DND-41 (cell line): ENCODE measurements around the gene GABBR2.

Experiments used
- ATAC-seq: fragments of 200-7000 bp; cut with Tn5 transposase; 3 replicates; pipeline ENCODE4 v1.9.1; 2021; ENCODE audit warnings: low read depth; ENCODE audit not compliant: insufficient read depth
- DNase-seq: peaks from one replicate; pipeline ENCODE4 v3.0.0-alpha.2; 2020
- H2AFZ ChIP-seq: 2 replicates; pipeline ENCODE4 v1.6.0; 2012; ENCODE audit warnings: low read depth, low read length
- H3K27ac ChIP-seq: 2 replicates; pipeline ENCODE4 v1.5.1; 2012; ENCODE audit warnings: low read length, inconsistent platforms
- H3K27me3 ChIP-seq: fragments of 200-600 bp; sonication (generic); 2 replicates; pipeline ENCODE4 v1.6.0; 2012; ENCODE audit warnings: low read length, mild to moderate bottlenecking, inconsistent platforms; ENCODE audit not compliant: insufficient read depth, poor library complexity
- H3K36me3 ChIP-seq: 2 replicates; pipeline ENCODE4 v1.5.1; 2012; ENCODE audit warnings: low read length, inconsistent platforms; ENCODE audit not compliant: insufficient read depth
- H3K4me1 ChIP-seq: 2 replicates; pipeline ENCODE4 v1.5.1; 2012; ENCODE audit warnings: mild to moderate bottlenecking, low read length; ENCODE audit not compliant: insufficient read depth
- H3K4me2 ChIP-seq: 2 replicates; pipeline ENCODE4 v1.6.0; 2012; ENCODE audit warnings: mild to moderate bottlenecking, moderate library complexity, low read length, inconsistent platforms; ENCODE audit not compliant: insufficient read depth
- H3K4me3 ChIP-seq, 2 experiments: fragments of 200-600 bp in 1 of 2; shearing (Covaris generic) in 1 of 2; 2 replicates each; pipeline ENCODE4 v1.5.1; 2012 to 2016; ENCODE audit warnings: inconsistent platforms in 2 of 2, low read length in 2 of 2, mild to moderate bottlenecking in 2 of 2, low read depth in 1 of 2, moderate library complexity in 1 of 2
- H3K79me2 ChIP-seq: 2 replicates; pipeline ENCODE4 v1.6.0; 2012; ENCODE audit warnings: low read length, inconsistent platforms; ENCODE audit not compliant: insufficient read depth
- H3K9ac ChIP-seq: 2 replicates; pipeline ENCODE4 v1.6.0; 2012; ENCODE audit warnings: low read depth, mild to moderate bottlenecking, inconsistent platforms, low read length, moderate library complexity
- H3K9me3 ChIP-seq: 2 replicates; pipeline ENCODE4 v1.5.1; 2012; ENCODE audit warnings: low read length, moderate library complexity, mild to moderate bottlenecking, inconsistent platforms; ENCODE audit not compliant: insufficient read depth, severe bottlenecking
- H4K20me1 ChIP-seq: 2 replicates; pipeline ENCODE4 v1.6.0; 2012; ENCODE audit warnings: low read length; ENCODE audit not compliant: insufficient read depth
- CTCF ChIP-seq: IDR thresholded peaks from 2 replicates; pipeline ENCODE4 v1.5.1; 2012; ENCODE audit warnings: borderline replicate concordance, low read length, moderate library complexity, mild to moderate bottlenecking; ENCODE audit not compliant: poor library complexity, severe bottlenecking; ENCODE audit errors: extremely low read depth
- EZH2 ChIP-seq: IDR thresholded peaks from 3 replicates; pipeline ENCODE4 v1.6.1; 2012; ENCODE audit warnings: borderline replicate concordance, low read depth, mild to moderate bottlenecking, moderate library complexity, low read length, inconsistent platforms; ENCODE audit not compliant: severe bottlenecking

The GABBR2 gene

GRCh38 chr9:98419260-98419603 lies 289.5 kb downstream of the GABBR2 start:
- DNase-seq = no peak
- H3K4me2 ChIP-seq = no peak overlapping the region
- no peak for ATAC-seq

GRCh38 chr9:98418578-98419259 lies 290.0 kb downstream of the GABBR2 start:
- Histone ChIP-seq H2AFZ (no peak overlapping the region), H3K4me1 (no peaks in the 10 kb centered on the region), H3K79me2 (no peaks in the 10 kb centered on the region), H3K27ac (no peak overlapping the region), H3K4me2 (no peak overlapping the region), H3K4me3 (no peak overlapping the region), H3K9me3 (no peaks in the 10 kb centered on the region), H4K20me1 (no peaks in the 10 kb centered on the region), H3K9ac (no peak overlapping the region), H3K27me3 (peaks cover 4% of the 10 kb centered on the region), H3K36me3 (no peaks in the 10 kb centered on the region)
- DNase-seq (no peak), ATAC-seq (no peak)
- TF ChIP-seq EZH2 (no peak), CTCF (no peak)

More at GRCh38 chr9:98419260-98419603, 289.5 kb downstream of the GABBR2 start:
- Histone ChIP-seq H3K79me2 (no peaks in the 10 kb centered on the region), H3K9ac (no peak overlapping the region), H3K4me1 (no peaks in the 10 kb centered on the region), H3K9me3 (no peaks in the 10 kb centered on the region), H3K27me3 (peaks cover 1% of the 10 kb centered on the region), H3K27ac (no peak overlapping the region), H3K36me3 (no peaks in the 10 kb centered on the region), H4K20me1 (no peaks in the 10 kb centered on the region), H3K4me3 (no peak overlapping the region), H2AFZ (no peak overlapping the region)
- TF ChIP-seq EZH2 (no peak), CTCF (no peak)

GRCh38 chr9:98416294-98417248 lies 292.2 kb downstream of the GABBR2 start:
- ATAC-seq (no peak), DNase-seq (no peak)
- Histone ChIP-seq H3K4me3 (no peak overlapping the region), H4K20me1 (no peaks in the 10 kb centered on the region), H3K79me2 (no peaks in the 10 kb centered on the region), H3K9ac (no peak overlapping the region), H3K36me3 (no peaks in the 10 kb centered on the region), H3K9me3 (no peaks in the 10 kb centered on the region), H3K4me2 (no peak overlapping the region), H3K27me3 (peaks cover 4% of the 10 kb centered on the region), H3K27ac (no peak overlapping the region), H3K4me1 (no peaks in the 10 kb centered on the region), H2AFZ (no peak overlapping the region)
- TF ChIP-seq CTCF (no peak), EZH2 (no peak)
